ENCODE measurements around the gene WWOX. TPM values are rescaled to one million over a fixed set of nuclear protein-coding genes. Genes with fewer than 3 reads are reported as not detected.

WWOX gene
- total RNA-seq, 1 donor from 2014 or later = 34.9 TPM

DNA sequence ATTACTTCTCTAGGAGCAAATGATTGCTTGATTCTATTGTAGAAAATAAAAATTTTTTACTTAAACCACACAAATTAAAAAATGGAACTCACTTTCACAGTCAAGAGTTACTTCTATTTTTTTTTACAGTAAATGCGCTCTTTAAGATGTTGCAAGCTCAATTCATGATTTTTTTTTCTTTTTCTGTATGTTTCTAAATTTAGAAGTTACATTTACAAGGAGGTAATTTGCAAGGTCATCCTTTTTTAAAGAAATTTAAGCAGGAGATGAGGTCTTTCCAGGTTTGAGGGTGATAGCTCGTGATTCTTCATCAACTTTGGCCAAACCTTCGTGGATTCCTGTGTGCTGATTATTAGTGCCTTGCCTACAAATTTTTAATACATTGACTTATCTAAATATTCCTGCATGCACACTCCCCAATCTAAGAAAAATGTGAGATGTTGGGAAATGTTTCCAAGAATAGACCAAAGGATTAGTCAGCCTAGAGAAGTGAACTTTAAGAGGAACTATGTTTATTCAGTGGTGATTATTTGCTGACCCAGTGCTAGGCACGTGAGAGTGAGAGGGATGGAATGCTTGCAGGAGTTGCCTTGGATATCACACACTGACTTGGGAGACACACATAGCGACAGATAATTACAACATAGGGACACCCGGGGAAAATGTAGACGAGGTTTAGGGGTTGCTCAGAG, 1071.2 kb downstream of the WWOX start:
- Histone ChIP-seq H3K27me3 (ENCODE audit: control insufficient read depth, insufficient read depth, low read length) (no peaks in the 10 kb centered on the region), H3K36me3 (ENCODE audit: control insufficient read depth, insufficient read depth, low read length) (no peaks in the 10 kb centered on the region), H3K4me3 (ENCODE audit: low read depth, low read length) (no peak overlapping the region)
- DNase-seq (ENCODE audit: low read depth) = no peak
- TF ChIP-seq, protein P1, sequence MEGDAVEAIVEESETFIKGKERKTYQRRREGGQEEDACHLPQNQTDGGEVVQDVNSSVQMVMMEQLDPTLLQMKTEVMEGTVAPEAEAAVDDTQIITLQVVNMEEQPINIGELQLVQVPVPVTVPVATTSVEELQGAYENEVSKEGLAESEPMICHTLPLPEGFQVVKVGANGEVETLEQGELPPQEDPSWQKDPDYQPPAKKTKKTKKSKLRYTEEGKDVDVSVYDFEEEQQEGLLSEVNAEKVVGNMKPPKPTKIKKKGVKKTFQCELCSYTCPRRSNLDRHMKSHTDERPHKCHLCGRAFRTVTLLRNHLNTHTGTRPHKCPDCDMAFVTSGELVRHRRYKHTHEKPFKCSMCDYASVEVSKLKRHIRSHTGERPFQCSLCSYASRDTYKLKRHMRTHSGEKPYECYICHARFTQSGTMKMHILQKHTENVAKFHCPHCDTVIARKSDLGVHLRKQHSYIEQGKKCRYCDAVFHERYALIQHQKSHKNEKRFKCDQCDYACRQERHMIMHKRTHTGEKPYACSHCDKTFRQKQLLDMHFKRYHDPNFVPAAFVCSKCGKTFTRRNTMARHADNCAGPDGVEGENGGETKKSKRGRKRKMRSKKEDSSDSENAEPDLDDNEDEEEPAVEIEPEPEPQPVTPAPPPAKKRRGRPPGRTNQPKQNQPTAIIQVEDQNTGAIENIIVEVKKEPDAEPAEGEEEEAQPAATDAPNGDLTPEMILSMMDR (IDR thresholded peaks at IDR 0.05; ENCODE audit: insufficient read depth, low read length, poor library complexity, severe bottlenecking) = no peak

DNA sequence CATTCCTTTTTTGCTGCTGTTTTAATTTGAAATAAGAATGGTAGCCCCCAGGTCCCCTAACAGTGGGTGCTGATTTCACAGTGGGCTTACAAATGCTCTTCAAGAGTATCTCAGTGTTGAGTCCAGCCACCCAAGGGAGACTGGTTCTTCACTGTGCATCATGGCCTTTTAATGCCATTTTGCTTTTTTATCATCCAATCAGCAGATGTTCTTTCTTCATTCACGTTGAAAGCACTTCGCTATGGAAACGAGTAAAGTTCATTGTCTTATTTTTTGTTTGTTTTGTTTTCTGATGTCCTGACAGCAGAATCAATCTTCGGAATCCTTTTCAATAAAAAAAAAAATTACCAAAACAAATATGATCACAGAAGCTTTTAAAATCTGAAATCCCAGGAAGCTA, 1072.0 kb downstream of the WWOX start:
- no peak for DNase-seq (ENCODE audit: low read depth)
- H3K27me3 ChIP-seq (ENCODE audit: control insufficient read depth, insufficient read depth, low read length) = no peaks in the 10 kb centered on the region
- TF ChIP-seq, protein P1 (IDR thresholded peaks at IDR 0.05; ENCODE audit: insufficient read depth, low read length, poor library complexity, severe bottlenecking) = no peak
- H3K4me3 ChIP-seq (ENCODE audit: low read depth, low read length) = no peak overlapping the region
- H3K36me3 ChIP-seq (ENCODE audit: control insufficient read depth, insufficient read depth, low read length) = no peaks in the 10 kb centered on the region

DNA sequence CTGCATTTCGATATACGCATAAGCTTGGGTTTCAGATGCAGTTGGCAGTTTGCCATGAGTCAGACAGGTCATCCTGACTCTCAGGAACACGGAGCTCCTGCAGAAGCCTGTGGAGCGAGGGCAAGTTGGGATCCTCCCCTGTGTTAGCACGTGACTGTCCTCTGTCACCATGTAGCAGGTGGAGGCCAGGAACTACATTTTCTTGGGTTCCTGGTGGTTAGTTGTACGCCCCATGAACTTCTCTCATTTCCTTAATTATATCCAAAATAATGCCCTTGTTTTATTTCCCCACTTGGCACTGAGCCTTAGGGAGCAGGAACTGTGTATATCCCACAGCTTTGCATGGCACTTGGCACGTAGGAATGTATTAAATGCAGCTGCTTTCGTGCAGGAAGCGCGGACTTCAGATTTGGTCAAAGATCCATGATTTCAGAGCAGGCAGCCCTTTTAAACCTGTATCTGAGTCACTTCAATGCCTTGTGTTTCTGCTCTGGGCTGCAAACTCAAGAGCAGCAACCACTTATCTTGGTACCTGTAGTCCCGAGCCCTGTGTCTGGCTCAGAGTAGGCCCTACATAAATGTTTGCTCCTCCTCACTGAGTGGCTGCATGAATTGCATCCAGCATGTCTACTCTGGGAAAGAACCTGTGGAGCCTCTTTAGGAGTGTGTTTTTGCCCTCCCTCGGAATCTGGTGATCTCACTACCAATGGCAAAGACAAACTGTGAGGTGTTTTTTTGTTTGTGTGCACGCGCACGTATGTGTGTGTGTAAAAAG, 1072.7 kb downstream of the WWOX start:
- Histone ChIP-seq H3K4me3 (ENCODE audit: low read depth, low read length) (no peak overlapping the region), H3K36me3 (ENCODE audit: control insufficient read depth, insufficient read depth, low read length) (no peaks in the 10 kb centered on the region), H3K27me3 (ENCODE audit: control insufficient read depth, insufficient read depth, low read length) (peaks cover 2% of the 10 kb centered on the region)
- DNase-seq (ENCODE audit: low read depth) = no peak
- TF ChIP-seq, protein P1 (IDR thresholded peaks at IDR 0.05; ENCODE audit: insufficient read depth, low read length, poor library complexity, severe bottlenecking) = no peak

DNA sequence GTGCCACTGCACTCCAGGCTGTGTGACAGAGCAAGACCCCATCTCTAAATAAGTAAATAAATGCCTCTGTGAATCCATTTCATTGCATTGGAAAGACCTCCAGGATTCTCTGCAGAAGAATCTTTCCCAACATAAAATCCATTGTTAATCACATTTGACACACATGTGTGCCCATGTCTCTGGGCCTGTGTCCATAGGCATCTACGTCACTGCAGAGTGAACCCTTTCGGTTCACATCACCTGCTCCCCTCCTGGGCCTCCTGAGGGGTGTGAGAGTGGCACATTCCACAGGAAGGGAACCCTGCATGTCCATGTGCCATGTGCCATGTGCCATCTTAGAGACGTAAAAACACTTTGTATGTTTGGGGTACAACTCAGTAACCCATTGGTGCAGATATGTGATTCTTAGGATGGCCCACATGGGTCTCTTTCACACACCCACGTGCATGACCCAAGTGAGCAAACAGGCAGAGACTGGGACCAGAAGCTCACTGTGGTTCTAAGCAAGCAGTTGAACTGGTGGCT, 1073.6 kb downstream of the WWOX start:
- Histone ChIP-seq H3K4me3 (ENCODE audit: low read depth, low read length) (no peak overlapping the region), H3K36me3 (ENCODE audit: control insufficient read depth, insufficient read depth, low read length) (no peaks in the 10 kb centered on the region), H3K27me3 (ENCODE audit: control insufficient read depth, insufficient read depth, low read length) (peaks cover 2% of the 10 kb centered on the region)
- TF ChIP-seq, protein P1 (IDR thresholded peaks at IDR 0.05; ENCODE audit: insufficient read depth, low read length, poor library complexity, severe bottlenecking) = no peak
- DNase-seq (ENCODE audit: low read depth) = no peak

DNA sequence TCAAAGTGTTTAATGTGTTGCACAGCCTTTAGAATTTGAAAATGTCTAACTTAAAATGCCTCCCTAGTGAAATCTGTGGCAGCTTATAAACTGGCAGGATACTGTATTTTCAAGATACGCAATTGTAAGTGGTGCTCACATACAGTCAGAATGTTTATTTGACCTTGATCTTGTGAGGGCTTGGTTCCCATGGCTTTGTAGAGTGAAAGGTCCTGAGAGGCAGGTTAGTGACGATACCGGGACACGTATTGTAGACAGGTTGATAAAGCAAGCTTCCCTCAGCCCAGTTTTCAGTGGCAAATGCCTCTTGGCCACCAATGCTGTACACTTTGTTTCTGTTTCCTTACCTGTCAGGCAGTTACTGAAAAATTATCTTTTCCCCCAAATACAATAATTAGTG, 1074.5 kb downstream of the WWOX start:
- Histone ChIP-seq H3K4me3 (ENCODE audit: low read depth, low read length) (no peak overlapping the region), H3K27me3 (ENCODE audit: control insufficient read depth, insufficient read depth, low read length) (peaks cover 2% of the 10 kb centered on the region), H3K36me3 (ENCODE audit: control insufficient read depth, insufficient read depth, low read length) (no peaks in the 10 kb centered on the region)
- TF ChIP-seq, protein P1 (IDR thresholded peaks at IDR 0.05; ENCODE audit: insufficient read depth, low read length, poor library complexity, severe bottlenecking) = no peak
- DNase-seq (ENCODE audit: low read depth) = no peak

Data from kidney epithelial cell (primary cell).